Astrocyte (in vitro differentiated cells and primary cell): ENCODE data around the gene MN1. TPM values are rescaled to one million over a fixed set of nuclear protein-coding genes. Genes with fewer than 3 reads are reported as not detected.

Source experiments
- DNase-seq: peaks from one replicate; pipeline ENCODE4 v3.0.0-alpha.2; 2010; ENCODE audit warnings: low read depth
- FAIRE-seq: peaks from 2 replicates; lab custom pipeline; 2011; peaks lifted over from hg19 to GRCh38; lab: Jason Lieb, UNC
- H2AFZ ChIP-seq: 2 replicates; pipeline ENCODE4 v1.6.0; 2012; ENCODE audit warnings: low read depth, low read length, inconsistent platforms
- H3K27ac ChIP-seq: 2 replicates; pipeline ENCODE4 v1.5.1; 2011; ENCODE audit warnings: low read depth, low read length, inconsistent platforms
- H3K27me3 ChIP-seq: 2 replicates; pipeline ENCODE4 v1.6.0; 2011; ENCODE audit warnings: low read length, inconsistent platforms; ENCODE audit not compliant: insufficient read depth
- H3K36me3 ChIP-seq: 2 replicates; pipeline ENCODE4 v1.5.1; 2011; ENCODE audit warnings: low read length, inconsistent platforms; ENCODE audit not compliant: insufficient read depth
- H3K4me1 ChIP-seq: 2 replicates; pipeline ENCODE4 v1.5.1; 2011; ENCODE audit warnings: low read length, inconsistent platforms; ENCODE audit not compliant: insufficient read depth
- H3K4me2 ChIP-seq: 2 replicates; pipeline ENCODE4 v1.6.0; 2012; ENCODE audit warnings: low read length, inconsistent platforms
- H3K4me3 ChIP-seq: 2 replicates; pipeline ENCODE4 v1.5.1; 2011; ENCODE audit warnings: low read depth, mild to moderate bottlenecking, low read length, inconsistent platforms; ENCODE audit not compliant: insufficient read depth
- H3K79me2 ChIP-seq: 2 replicates; pipeline ENCODE4 v1.6.0; 2012; ENCODE audit warnings: mild to moderate bottlenecking, low read length, inconsistent platforms; ENCODE audit not compliant: insufficient read depth
- H3K9ac ChIP-seq: 2 replicates; pipeline ENCODE4 v1.6.0; 2012; ENCODE audit warnings: mild to moderate bottlenecking, low read length, inconsistent platforms
- H3K9me3 ChIP-seq: 2 replicates; pipeline ENCODE4 v1.5.1; 2012; ENCODE audit warnings: low read depth, mild to moderate bottlenecking, low read length, inconsistent platforms; ENCODE audit not compliant: insufficient read depth
- H4K20me1 ChIP-seq: 2 replicates; pipeline ENCODE4 v1.6.0; 2012; ENCODE audit warnings: low read length, inconsistent platforms; ENCODE audit not compliant: insufficient read depth
- H3K27ac Mint-ChIP-seq: one replicate; pipeline ENCODE4 v1.8.0; 2021; ENCODE audit warnings: mild to moderate bottlenecking, mixed read lengths; ENCODE audit not compliant: unreplicated experiment
- H3K27me3 Mint-ChIP-seq: one replicate; pipeline ENCODE4 v1.8.0; 2021; ENCODE audit warnings: low read depth, mixed read lengths; ENCODE audit not compliant: unreplicated experiment
- H3K36me3 Mint-ChIP-seq: one replicate; pipeline ENCODE4 v1.8.0; 2021; ENCODE audit warnings: low read depth, mixed read lengths; ENCODE audit not compliant: unreplicated experiment
- H3K4me1 Mint-ChIP-seq: one replicate; pipeline ENCODE4 v1.8.0; 2021; ENCODE audit warnings: low read depth, mixed read lengths; ENCODE audit not compliant: unreplicated experiment
- H3K4me3 Mint-ChIP-seq: one replicate; pipeline ENCODE4 v1.8.0; 2021; ENCODE audit warnings: mild to moderate bottlenecking, moderate library complexity, mixed read lengths; ENCODE audit not compliant: unreplicated experiment
- H3K9me3 Mint-ChIP-seq: one replicate; pipeline ENCODE4 v1.8.0; 2021; ENCODE audit warnings: mild to moderate bottlenecking, mixed read lengths; ENCODE audit not compliant: unreplicated experiment
- EZH2 ChIP-seq: IDR thresholded peaks from 2 replicates; pipeline ENCODE4 v1.6.1; 2012; ENCODE audit warnings: mild to moderate bottlenecking, low read length, inconsistent platforms; ENCODE audit not compliant: insufficient read depth
- total RNA-seq: library from RNA; stranded (reverse); gene quantifications from 2 replicates; pipeline ENCODE4 v1.2.1, GENCODE V29; 2021
- TF ChIP-seq, protein P1 (sequence below): IDR thresholded peaks from 2 replicates; pipeline ENCODE4 v1.5.1; 2011; ENCODE audit warnings: low read depth, mild to moderate bottlenecking, inconsistent platforms, low read length, moderate library complexity; ENCODE audit not compliant: insufficient read depth

MN1 gene
- total RNA-seq, 1 donor from 2014 or later: 98.6 TPM

DNA sequence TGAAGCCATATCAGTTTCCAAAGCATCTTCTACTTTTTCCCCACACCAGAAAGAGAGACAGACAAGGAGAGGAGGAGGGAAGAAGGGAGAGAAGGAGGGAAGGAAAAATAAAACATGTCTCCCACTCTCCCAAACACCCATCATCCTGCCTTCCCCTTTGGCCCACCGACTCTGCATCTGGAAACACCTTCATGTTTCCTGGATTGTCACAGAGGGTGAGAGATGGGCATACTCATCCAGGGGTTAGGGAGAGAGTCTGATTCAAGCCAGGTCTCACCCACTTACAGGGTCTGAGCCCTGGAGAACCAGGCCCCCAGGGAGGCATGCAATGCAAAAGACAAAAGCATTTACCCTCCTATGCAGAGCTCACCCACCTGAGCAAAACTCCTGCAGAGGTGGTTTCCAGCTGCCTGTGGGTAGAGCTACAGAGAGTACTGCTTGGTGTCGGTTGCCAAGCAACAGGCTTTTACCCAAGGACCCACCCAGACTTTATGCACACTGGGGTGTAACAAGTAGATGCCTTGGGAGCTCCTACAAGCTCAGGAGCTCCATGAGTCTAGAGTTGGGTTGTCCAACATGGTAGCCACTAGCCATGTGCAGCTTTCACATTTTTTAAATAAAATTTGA lies 33.4 kb downstream of the MN1 start:
- Histone ChIP-seq H3K27me3 (no peaks in the 10 kb centered on the region), H3K27ac (no peak overlapping the region), H3K4me2 (no peak overlapping the region), H3K9ac (no peak overlapping the region), H3K36me3 (peaks cover 25% of the 10 kb centered on the region), H3K9me3 (no peaks in the 10 kb centered on the region), H3K79me2 (peaks cover 99% of the 10 kb centered on the region), H3K4me1 (no peaks in the 10 kb centered on the region), H4K20me1 (peaks cover 100% of the 10 kb centered on the region), H2AFZ (no peak overlapping the region), H3K4me3 (no peak overlapping the region)
- H3K27me3 Mint-ChIP-seq: no peaks in the 10 kb centered on the region
- H3K36me3 Mint-ChIP-seq: peaks cover 30% of the 10 kb centered on the region
- TF ChIP-seq, protein P1, sequence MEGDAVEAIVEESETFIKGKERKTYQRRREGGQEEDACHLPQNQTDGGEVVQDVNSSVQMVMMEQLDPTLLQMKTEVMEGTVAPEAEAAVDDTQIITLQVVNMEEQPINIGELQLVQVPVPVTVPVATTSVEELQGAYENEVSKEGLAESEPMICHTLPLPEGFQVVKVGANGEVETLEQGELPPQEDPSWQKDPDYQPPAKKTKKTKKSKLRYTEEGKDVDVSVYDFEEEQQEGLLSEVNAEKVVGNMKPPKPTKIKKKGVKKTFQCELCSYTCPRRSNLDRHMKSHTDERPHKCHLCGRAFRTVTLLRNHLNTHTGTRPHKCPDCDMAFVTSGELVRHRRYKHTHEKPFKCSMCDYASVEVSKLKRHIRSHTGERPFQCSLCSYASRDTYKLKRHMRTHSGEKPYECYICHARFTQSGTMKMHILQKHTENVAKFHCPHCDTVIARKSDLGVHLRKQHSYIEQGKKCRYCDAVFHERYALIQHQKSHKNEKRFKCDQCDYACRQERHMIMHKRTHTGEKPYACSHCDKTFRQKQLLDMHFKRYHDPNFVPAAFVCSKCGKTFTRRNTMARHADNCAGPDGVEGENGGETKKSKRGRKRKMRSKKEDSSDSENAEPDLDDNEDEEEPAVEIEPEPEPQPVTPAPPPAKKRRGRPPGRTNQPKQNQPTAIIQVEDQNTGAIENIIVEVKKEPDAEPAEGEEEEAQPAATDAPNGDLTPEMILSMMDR: no peak
- TF ChIP-seq EZH2: no peak
- FAIRE-seq: no peak
- H3K9me3 Mint-ChIP-seq: no peaks in the 10 kb centered on the region
- H3K4me1 Mint-ChIP-seq: peaks cover 26% of the 10 kb centered on the region
- no peak overlapping the region for H3K27ac Mint-ChIP-seq
- H3K4me3 Mint-ChIP-seq: no peak overlapping the region
- no peak for DNase-seq

DNA sequence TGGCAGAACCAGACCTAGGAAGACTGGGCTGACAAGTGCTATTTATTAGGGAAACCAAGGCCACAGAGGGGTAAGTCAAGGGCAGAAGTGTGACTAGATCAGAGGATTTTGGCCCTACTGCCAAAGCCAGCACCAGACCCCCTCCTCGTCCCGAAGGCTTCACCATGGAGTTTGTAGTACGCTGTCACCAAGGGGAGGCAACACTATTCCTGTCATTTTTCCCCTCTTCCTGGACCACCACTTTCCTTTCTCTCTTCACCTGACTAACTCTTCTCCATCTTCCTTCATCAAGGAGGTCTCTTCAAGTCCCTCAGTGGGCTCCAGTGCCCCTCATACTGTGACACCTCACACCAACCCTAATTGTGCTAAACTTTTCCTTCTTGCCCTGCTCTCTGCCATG lies 34.9 kb downstream of the MN1 start:
- no peak overlapping the region for H3K9ac ChIP-seq
- H3K27me3 ChIP-seq: no peaks in the 10 kb centered on the region
- H3K4me2 ChIP-seq: no peak overlapping the region
- no peak overlapping the region for H2AFZ ChIP-seq
- H3K36me3 ChIP-seq: peaks cover 29% of the 10 kb centered on the region
- peaks cover 99% of the 10 kb centered on the region for H4K20me1 ChIP-seq
- H3K4me1 ChIP-seq: no peaks in the 10 kb centered on the region
- H3K79me2 ChIP-seq: peaks cover 99% of the 10 kb centered on the region
- DNase-seq (no peak), FAIRE-seq (no peak)
- peaks cover 26% of the 10 kb centered on the region for H3K4me1 Mint-ChIP-seq
- no peaks in the 10 kb centered on the region for H3K9me3 ChIP-seq
- H3K27me3 Mint-ChIP-seq: no peaks in the 10 kb centered on the region
- no peak overlapping the region for H3K4me3 ChIP-seq
- no peak overlapping the region for H3K4me3 Mint-ChIP-seq
- peaks cover 31% of the 10 kb centered on the region for H3K36me3 Mint-ChIP-seq
- peak overlapping the region; percentile 4 for H3K27ac Mint-ChIP-seq
- H3K27ac ChIP-seq: no peak overlapping the region
- no peaks in the 10 kb centered on the region for H3K9me3 Mint-ChIP-seq
- TF ChIP-seq, protein P1: no peak
- no peak for TF ChIP-seq EZH2

DNA sequence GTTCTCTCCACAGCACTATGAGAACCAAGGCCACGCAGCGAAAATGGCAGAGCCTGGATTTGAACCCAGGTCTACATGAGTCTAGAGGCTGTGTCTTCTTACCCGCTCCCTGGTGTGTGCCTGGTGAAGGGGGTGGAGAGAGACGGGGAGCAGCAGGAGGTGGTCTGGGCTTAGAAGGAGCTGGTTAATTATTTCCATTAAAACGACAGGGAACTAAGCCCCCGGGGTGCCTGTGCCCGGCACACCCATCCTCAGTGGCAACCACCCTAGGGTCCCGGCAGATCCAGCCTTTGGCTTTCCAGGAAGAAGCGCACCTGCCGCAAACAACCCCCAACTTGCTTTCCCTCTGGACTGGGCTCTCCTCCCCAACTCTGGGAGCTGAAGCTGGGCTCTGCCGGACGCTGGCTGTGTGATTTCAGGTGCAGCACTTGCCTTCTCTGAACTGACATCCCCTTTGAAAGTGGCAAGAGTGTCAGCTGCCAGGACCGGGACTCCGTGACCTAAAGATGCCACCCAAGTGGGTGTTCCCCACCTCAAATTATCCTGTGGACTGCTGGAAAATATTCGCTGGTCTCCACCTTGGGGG lies 35.8 kb downstream of the MN1 start:
- Histone ChIP-seq H3K4me3 (no peak overlapping the region), H3K9me3 (no peaks in the 10 kb centered on the region), H3K27ac (no peak overlapping the region), H4K20me1 (peaks cover 99% of the 10 kb centered on the region), H3K36me3 (peaks cover 26% of the 10 kb centered on the region), H3K4me1 (no peaks in the 10 kb centered on the region), H3K9ac (no peak overlapping the region), H2AFZ (no peak overlapping the region), H3K27me3 (no peaks in the 10 kb centered on the region), H3K4me2 (no peak overlapping the region), H3K79me2 (peaks cover 98% of the 10 kb centered on the region)
- DNase-seq (no peak), FAIRE-seq (no peak)
- no peak for TF ChIP-seq EZH2
- TF ChIP-seq, protein P1: no peak
- no peaks in the 10 kb centered on the region for H3K27me3 Mint-ChIP-seq
- H3K4me3 Mint-ChIP-seq: no peak overlapping the region
- peaks cover 28% of the 10 kb centered on the region for H3K4me1 Mint-ChIP-seq
- peak overlapping the region; percentile 53 for H3K27ac Mint-ChIP-seq
- no peaks in the 10 kb centered on the region for H3K9me3 Mint-ChIP-seq
- peaks cover 32% of the 10 kb centered on the region for H3K36me3 Mint-ChIP-seq
